Astrocyte of the cerebellum (primary cell): ENCODE results near the gene SSU72.

Experiments used
- DNase-seq: peaks from one replicate; pipeline ENCODE4 v3.0.0-alpha.2; 2011; ENCODE audit warnings: low read depth
- H3K4me3 ChIP-seq: 2 replicates; pipeline ENCODE4 v1.5.1; 2011; ENCODE audit warnings: mild to moderate bottlenecking, low read depth, low read length, moderate library complexity
- CTCF ChIP-seq: IDR thresholded peaks from 2 replicates; pipeline ENCODE4 v1.5.1; 2012; ENCODE audit warnings: low read length, low read depth, moderate library complexity, mild to moderate bottlenecking; ENCODE audit errors: missing control alignments
- in situ Hi-C: cut with HindIII; loops from 2 replicates; pipeline ENCODE4 v1.10.0; 2017; ENCODE audit warnings: low sequenced_read_pairs

The SSU72 gene

GRCh38 chr1:1600861-1601563, 26.3 kb upstream of the SSU72 start:
- no peak for DNase-seq
- no peak for TF ChIP-seq CTCF
- no peak overlapping the region for H3K4me3 ChIP-seq
- in situ Hi-C loops = no loop called here

GRCh38 chr1:1599935-1600860, 25.5 kb upstream of the SSU72 start, which contains the start of gene FNDC10:
TSS of gene FNDC10 (minus strand) at chr1:1600135. CDS start at chr1:1600015, 120 bp downstream.
- TF ChIP-seq CTCF = no peak
- in situ Hi-C loops = no loop called here
- DNase-seq = no peak
- H3K4me3 ChIP-seq = peak within 1 kb of the TSS; percentile 32

- in situ Hi-C loops = no loop called here
- no peak for TF ChIP-seq CTCF
- no peak for DNase-seq
- H3K4me3 ChIP-seq = no peak overlapping the region
Observed at GRCh38 chr1:1599030-1599934, 24.6 kb upstream of the SSU72 start.

- H3K4me3 ChIP-seq = no peak overlapping the region
- TF ChIP-seq CTCF = no peak
- no peak for DNase-seq
- in situ Hi-C loops = no loop called here
Observed at GRCh38 chr1:1598720-1599029, 24.0 kb upstream of the SSU72 start.

GRCh38 chr1:1598051-1598719, 23.5 kb upstream of the SSU72 start:
- TF ChIP-seq CTCF = no peak
- in situ Hi-C loops = no loop called here
- DNase-seq = no peak
- H3K4me3 ChIP-seq = no peak overlapping the region
